Suprapubic skin (tissue), 3 donors: ENCODE results near the gene COMMD1.

Source experiments
- POLR2A ChIP-seq, 2 donors: fragments of 450-650 bp; IDR thresholded peaks; one replicate each; pipeline ENCODE4 v1.6.1; 2017; ENCODE audit warnings: antibody characterized with exemption in 2 of 2, mild to moderate bottlenecking in 2 of 2, moderate library complexity in 2 of 2
- TF ChIP-seq, protein P1 (sequence below), 2 donors: fragments of 200-600 bp in 1 of 2; fragments of 450-650 bp in 1 of 2; sonication (generic) in 1 of 2; IDR thresholded peaks; one replicate each; pipeline ENCODE4 v1.5.1; 2016 to 2019; ENCODE audit warnings: antibody characterized with exemption in 2 of 2, mild to moderate bottlenecking in 1 of 2, moderate library complexity in 1 of 2

DNA sequence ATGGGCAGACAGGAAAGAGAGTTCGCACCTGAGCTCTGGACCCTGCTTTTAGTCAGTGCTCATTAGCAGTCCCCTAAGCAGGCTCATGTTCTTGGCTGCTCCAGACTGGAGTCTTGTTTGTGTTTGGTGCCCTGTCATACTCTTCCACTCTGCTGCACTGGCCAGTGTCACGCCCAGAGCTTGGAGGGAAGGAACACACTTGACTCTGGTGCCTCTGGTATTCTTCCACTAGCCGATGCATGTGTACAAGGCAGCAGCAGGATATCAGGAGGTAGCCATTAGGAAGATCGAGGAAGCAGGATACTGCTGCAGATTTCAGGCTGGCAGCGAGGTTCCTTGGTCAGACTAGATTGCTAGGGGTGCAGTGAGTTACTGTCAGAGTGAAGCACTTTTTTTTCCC is 209.1 kb downstream of the COMMD1 start:
- TF ChIP-seq, protein P1, sequence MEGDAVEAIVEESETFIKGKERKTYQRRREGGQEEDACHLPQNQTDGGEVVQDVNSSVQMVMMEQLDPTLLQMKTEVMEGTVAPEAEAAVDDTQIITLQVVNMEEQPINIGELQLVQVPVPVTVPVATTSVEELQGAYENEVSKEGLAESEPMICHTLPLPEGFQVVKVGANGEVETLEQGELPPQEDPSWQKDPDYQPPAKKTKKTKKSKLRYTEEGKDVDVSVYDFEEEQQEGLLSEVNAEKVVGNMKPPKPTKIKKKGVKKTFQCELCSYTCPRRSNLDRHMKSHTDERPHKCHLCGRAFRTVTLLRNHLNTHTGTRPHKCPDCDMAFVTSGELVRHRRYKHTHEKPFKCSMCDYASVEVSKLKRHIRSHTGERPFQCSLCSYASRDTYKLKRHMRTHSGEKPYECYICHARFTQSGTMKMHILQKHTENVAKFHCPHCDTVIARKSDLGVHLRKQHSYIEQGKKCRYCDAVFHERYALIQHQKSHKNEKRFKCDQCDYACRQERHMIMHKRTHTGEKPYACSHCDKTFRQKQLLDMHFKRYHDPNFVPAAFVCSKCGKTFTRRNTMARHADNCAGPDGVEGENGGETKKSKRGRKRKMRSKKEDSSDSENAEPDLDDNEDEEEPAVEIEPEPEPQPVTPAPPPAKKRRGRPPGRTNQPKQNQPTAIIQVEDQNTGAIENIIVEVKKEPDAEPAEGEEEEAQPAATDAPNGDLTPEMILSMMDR (IDR thresholded peaks at IDR 0.05): no peak
- no peak for TF ChIP-seq POLR2A (IDR thresholded peaks at IDR 0.05)
